ENCODE results near the gene MST1R. TPM values are rescaled to one million over a fixed set of nuclear protein-coding genes. Genes with fewer than 3 reads are reported as not detected.

The MST1R gene
- total RNA-seq, 1 donor from 2014 or later, result 1.7 TPM

DNA sequence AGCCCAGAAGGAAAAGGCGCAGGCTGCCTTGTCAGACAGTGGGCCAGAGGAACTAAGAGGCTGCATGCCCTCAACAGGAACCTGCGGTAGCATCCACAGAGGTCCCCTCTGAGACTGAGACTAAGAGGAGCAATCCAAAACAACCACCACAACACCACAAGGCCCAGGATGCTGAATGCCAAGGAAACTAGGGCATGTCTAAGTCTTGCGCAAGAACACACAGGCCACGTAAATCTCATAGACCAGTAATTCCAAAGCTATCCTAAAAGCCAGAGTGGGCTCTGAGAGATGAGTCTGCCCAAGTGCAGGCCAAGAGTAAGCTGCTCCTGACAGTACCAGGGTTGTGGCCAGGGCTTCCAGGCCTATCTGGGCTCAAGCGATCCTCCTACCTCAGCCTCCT lies 13.0 kb upstream of the MST1R start:
- Histone ChIP-seq H3K4me3 (no peak overlapping the region), H3K27ac (replicated peaks) (no peak overlapping the region), H3K36me3 (peaks cover 13% of the 10 kb centered on the region), H3K27me3 (ENCODE audit: low read depth) (no peaks in the 10 kb centered on the region), H3K9me3 (replicated peaks) (no peaks in the 10 kb centered on the region), H3K4me1 (no peaks in the 10 kb centered on the region)
- TF ChIP-seq, protein P1, sequence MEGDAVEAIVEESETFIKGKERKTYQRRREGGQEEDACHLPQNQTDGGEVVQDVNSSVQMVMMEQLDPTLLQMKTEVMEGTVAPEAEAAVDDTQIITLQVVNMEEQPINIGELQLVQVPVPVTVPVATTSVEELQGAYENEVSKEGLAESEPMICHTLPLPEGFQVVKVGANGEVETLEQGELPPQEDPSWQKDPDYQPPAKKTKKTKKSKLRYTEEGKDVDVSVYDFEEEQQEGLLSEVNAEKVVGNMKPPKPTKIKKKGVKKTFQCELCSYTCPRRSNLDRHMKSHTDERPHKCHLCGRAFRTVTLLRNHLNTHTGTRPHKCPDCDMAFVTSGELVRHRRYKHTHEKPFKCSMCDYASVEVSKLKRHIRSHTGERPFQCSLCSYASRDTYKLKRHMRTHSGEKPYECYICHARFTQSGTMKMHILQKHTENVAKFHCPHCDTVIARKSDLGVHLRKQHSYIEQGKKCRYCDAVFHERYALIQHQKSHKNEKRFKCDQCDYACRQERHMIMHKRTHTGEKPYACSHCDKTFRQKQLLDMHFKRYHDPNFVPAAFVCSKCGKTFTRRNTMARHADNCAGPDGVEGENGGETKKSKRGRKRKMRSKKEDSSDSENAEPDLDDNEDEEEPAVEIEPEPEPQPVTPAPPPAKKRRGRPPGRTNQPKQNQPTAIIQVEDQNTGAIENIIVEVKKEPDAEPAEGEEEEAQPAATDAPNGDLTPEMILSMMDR (IDR thresholded peaks at IDR 0.05; ENCODE audit: borderline replicate concordance), result no peak
- no peak for DNase-seq
- intact Hi-C loops (cut with micrococcal nuclease), result no loop called here

- TF ChIP-seq, protein P1 (IDR thresholded peaks at IDR 0.05; ENCODE audit: borderline replicate concordance), result no peak
- H3K36me3 ChIP-seq, result peaks cover 28% of the 10 kb centered on the region
- intact Hi-C loops (cut with micrococcal nuclease), result no loop called here
- no peak overlapping the region for H3K4me3 ChIP-seq
- no peaks in the 10 kb centered on the region for H3K4me1 ChIP-seq
- no peaks in the 10 kb centered on the region for H3K9me3 ChIP-seq (replicated peaks)
- no peaks in the 10 kb centered on the region for H3K27me3 ChIP-seq (ENCODE audit: low read depth)
- no peak overlapping the region for H3K27ac ChIP-seq (replicated peaks)
- no peak for DNase-seq
These were observed 11.2 kb upstream of the MST1R start for GRCh38 chr3:49914906-49915305.

GRCh38 chr3:49912881-49913281 lies 9.2 kb upstream of the MST1R start:
- no peaks in the 10 kb centered on the region for H3K4me1 ChIP-seq
- DNase-seq, result no peak
- H3K9me3 ChIP-seq (replicated peaks), result no peaks in the 10 kb centered on the region
- H3K27me3 ChIP-seq (ENCODE audit: low read depth), result no peaks in the 10 kb centered on the region
- TF ChIP-seq, protein P1 (IDR thresholded peaks at IDR 0.05; ENCODE audit: borderline replicate concordance), result no peak
- intact Hi-C loops (cut with micrococcal nuclease), result no loop called here
- H3K4me3 ChIP-seq, result no peak overlapping the region
- peaks cover 42% of the 10 kb centered on the region for H3K36me3 ChIP-seq
- H3K27ac ChIP-seq (replicated peaks), result no peak overlapping the region

DNA sequence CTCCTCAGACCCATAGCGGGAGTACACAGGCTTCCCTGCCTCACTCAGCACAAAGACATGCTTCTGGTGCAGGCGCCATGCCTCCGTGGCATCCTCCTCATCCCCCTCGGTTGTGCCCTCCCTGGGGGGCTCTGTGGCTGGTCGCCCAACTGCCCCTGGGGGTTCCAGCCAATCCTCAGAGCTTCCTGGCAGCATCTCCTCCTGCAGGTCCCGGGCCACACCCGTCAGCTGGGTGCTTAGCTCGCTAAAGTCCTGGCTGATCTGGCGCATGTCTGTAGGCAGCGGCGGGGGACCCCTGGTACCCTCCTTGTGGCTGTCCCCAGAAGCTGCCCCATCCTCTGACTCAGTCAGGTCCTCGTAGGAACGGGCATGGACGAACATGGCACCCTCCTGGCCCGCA lies 7.9 kb upstream of the MST1R start:
- intact Hi-C loops (cut with micrococcal nuclease), result no loop called here
- Histone ChIP-seq H3K27ac (replicated peaks) (no peak overlapping the region), H3K9me3 (replicated peaks) (no peaks in the 10 kb centered on the region), H3K27me3 (ENCODE audit: low read depth) (no peaks in the 10 kb centered on the region), H3K36me3 (peaks cover 42% of the 10 kb centered on the region), H3K4me1 (peaks cover 2% of the 10 kb centered on the region), H3K4me3 (no peak overlapping the region)
- no peak for DNase-seq
- TF ChIP-seq, protein P1 (IDR thresholded peaks at IDR 0.05; ENCODE audit: borderline replicate concordance), result no peak

GRCh38 chr3:49911124-49911420 lies 7.4 kb upstream of the MST1R start:
- H3K4me1 ChIP-seq, result peaks cover 7% of the 10 kb centered on the region
- no peaks in the 10 kb centered on the region for H3K9me3 ChIP-seq (replicated peaks)
- H3K27me3 ChIP-seq (ENCODE audit: low read depth), result no peaks in the 10 kb centered on the region
- no peak overlapping the region for H3K4me3 ChIP-seq
- no peak for DNase-seq
- TF ChIP-seq, protein P1 (IDR thresholded peaks at IDR 0.05; ENCODE audit: borderline replicate concordance), result no peak
- intact Hi-C loops (cut with micrococcal nuclease), result no loop called here
- H3K27ac ChIP-seq (replicated peaks), result no peak overlapping the region
- peaks cover 42% of the 10 kb centered on the region for H3K36me3 ChIP-seq
